Ovary (tissue), 3 donors: Measurements from ENCODE around the gene SSMEM1.
"Not testable (repeated sequence)": the region's sequence is repeated elsewhere in the genome, so short reads cannot be mapped to it uniquely, and the experiment has no call there.

Experiments used
- CTCF ChIP-seq, 3 donors: fragments of 450-650 bp in 2 of 3; fragments of 200-600 bp in 1 of 3; IDR thresholded peaks; one replicate each; pipeline versions ENCODE4 v1.5.1 to v1.8.0; 2016 to 2022; ENCODE audit warnings: antibody characterized with exemption in 3 of 3, mild to moderate bottlenecking in 1 of 3
- EP300 ChIP-seq: sonication (generic); formaldehyde crosslinking; IDR thresholded peaks from one replicate; pipeline ENCODE4 v1.6.1; 2017; ENCODE audit warnings: antibody characterized with exemption
- POLR2A ChIP-seq: fragments of 450-650 bp; IDR thresholded peaks from one replicate; pipeline ENCODE4 v1.6.1; 2017; ENCODE audit warnings: antibody characterized with exemption, mild to moderate bottlenecking, moderate library complexity
- donor health status: DM: no; HTN: no; CAD: no.

GRCh38 chr7:130249626-130250025 is 42.0 kb downstream of the SSMEM1 start:
- TF ChIP-seq CTCF (IDR thresholded peaks at IDR 0.05); POLR2A; EP300: not testable (repeated sequence)
